Upper lobe of left lung (tissue), 6 donors: ENCODE measurements around the gene CCND1. TPM values are rescaled to one million over a fixed set of nuclear protein-coding genes. Genes with fewer than 3 reads are reported as not detected.

Experiments used
- ATAC-seq, 2 donors: fragments of 200-7000 bp; cut with Tn5 transposase; one replicate each; pipeline ENCODE4 v1.9.1; 2022; ENCODE audit warnings: mild to moderate bottlenecking in 2 of 2, moderate library complexity in 2 of 2; ENCODE audit not compliant: low FRiP score in 2 of 2
- DNase-seq, 2 donors: peaks; one replicate each; pipeline ENCODE4 v3.0.0-alpha.2; 2019 to 2020
- H3K27ac ChIP-seq, 4 donors: fragments of 200-600 bp; sonication (generic); one replicate each; pipeline ENCODE4 v1.5.1; 2016 to 2019
- H3K27me3 ChIP-seq, 4 donors: fragments of 200-600 bp; sonication (generic); one replicate each; pipeline ENCODE4 v1.5.1; 2017 to 2019
- H3K36me3 ChIP-seq, 4 donors: fragments of 200-600 bp; sonication (generic); one replicate each; pipeline ENCODE4 v1.5.1; 2016 to 2019
- H3K4me1 ChIP-seq, 4 donors: fragments of 200-600 bp; sonication (generic); one replicate each; pipeline ENCODE4 v1.5.1; 2018 to 2019
- H3K4me3 ChIP-seq, 4 donors: fragments of 200-600 bp; sonication (generic); one replicate each; pipeline ENCODE4 v1.5.1; 2017 to 2019; ENCODE audit warnings: mild to moderate bottlenecking in 2 of 4, moderate library complexity in 1 of 4
- H3K9me3 ChIP-seq, 4 donors: fragments of 200-600 bp; sonication (generic); one replicate each; pipeline ENCODE4 v1.5.1; 2018 to 2019
- CTCF ChIP-seq, 6 experiments: fragments of 450-650 bp in 4 of 6; fragments of 200-600 bp in 2 of 6; sonication (generic) in 2 of 6; IDR thresholded peaks; one replicate each; pipeline ENCODE4 v1.5.1; 2016 to 2019; ENCODE audit warnings: antibody characterized with exemption in 6 of 6
- EP300 ChIP-seq, 4 donors: sonication (generic); formaldehyde crosslinking; IDR thresholded peaks; one replicate each; pipeline ENCODE4 v1.5.1; 2017; ENCODE audit warnings: antibody characterized with exemption in 4 of 4, control low read depth in 2 of 4
- POLR2A ChIP-seq, 4 donors: fragments of 450-650 bp; IDR thresholded peaks; one replicate each; pipeline ENCODE4 v1.5.1; 2016 to 2017; ENCODE audit warnings: antibody characterized with exemption in 4 of 4, mild to moderate bottlenecking in 2 of 4
- POLR2AphosphoS5 ChIP-seq, 2 donors: sonication (generic); formaldehyde crosslinking; IDR thresholded peaks; one replicate each; pipeline ENCODE4 v1.5.1; 2017; ENCODE audit warnings: antibody characterized with exemption in 2 of 2
- WGBS, 2 donors: methylation state at CpG; one replicate each; pipeline ENCODE4 v1.1.5; 2017 to 2018; 5-methylcytosine and 5-hydroxymethylcytosine counted together
- total RNA-seq, 6 donors: library from RNA; depleted of rRNA in 4 of 6; stranded (reverse); fragments of >200 nt in 4 of 6; gene quantifications; one replicate each; pipeline versions ENCODE4 v1.1.0 to v1.2.1, GENCODE V29; 2016 to 2021
- donor health status: DM: no; HTN: no; CAD: no; lungs with moderate emphysema.
- donor health status: DM: no; HTN: yes; CAD: no; lungs with severe emphysema.

The CCND1 gene
- total RNA-seq, 6 donors from 2014 or later = 23.0 to 404 (median 237) TPM

DNA sequence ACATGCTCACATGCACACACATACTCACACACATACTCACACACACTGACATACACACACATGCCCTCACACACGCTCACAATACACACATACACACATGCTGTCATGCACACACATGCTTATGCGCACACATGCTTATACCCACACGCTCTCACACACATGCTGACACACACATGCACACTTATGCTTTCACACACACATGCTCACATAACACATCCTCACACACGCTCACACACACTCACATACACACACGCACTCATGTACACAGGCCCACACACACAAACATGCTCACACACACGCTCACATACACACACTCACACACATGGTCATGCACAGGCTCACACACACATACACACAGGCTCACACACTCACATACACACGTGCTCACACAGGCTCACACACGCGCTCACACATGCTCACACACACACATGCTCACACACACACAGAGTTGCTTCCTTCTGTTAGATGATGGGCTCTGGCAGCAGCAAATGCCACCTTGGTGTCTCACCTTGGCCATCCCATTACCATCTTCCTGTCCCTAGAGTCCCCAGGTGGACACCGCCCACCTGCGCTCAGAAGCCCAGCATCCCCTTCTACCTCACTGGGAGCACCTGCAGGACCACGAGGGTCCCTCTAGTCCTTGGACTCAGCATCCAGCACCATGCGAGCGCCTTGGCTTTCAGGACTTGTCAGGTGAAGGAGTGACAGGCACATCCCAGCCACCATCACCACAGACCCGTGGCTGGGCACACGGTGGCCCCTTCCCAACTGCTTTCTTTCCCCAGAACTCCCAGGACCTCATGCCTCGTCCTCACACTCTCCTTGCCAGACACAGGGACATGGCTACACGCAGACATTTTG, 44.9 kb upstream of the CCND1 start:
- no peak overlapping the region for H3K27ac ChIP-seq
- no peaks in the 10 kb centered on the region for H3K36me3 ChIP-seq
- no peak for TF ChIP-seq POLR2AphosphoS5 (IDR thresholded peaks at IDR 0.05)
- no peak for DNase-seq
- no peaks in the 10 kb centered on the region for H3K4me1 ChIP-seq
- H3K4me3 ChIP-seq = no peak overlapping the region
- H3K9me3 ChIP-seq = no peaks in the 10 kb centered on the region
- H3K27me3 ChIP-seq = no peaks in the 10 kb centered on the region
- no peak for ATAC-seq
- WGBS, 2 donors = 74% methylated on average over 14 to 18 of the region's 18 CpGs

GRCh38 chr11:69598147-69598546, 42.8 kb upstream of the CCND1 start:
- Histone ChIP-seq H3K36me3 (no peaks in the 10 kb centered on the region), H3K27ac (no peak overlapping the region), H3K4me3 (no peak overlapping the region), H3K4me1 (no peaks in the 10 kb centered on the region), H3K27me3 (no peaks in the 10 kb centered on the region), H3K9me3 (no peaks in the 10 kb centered on the region)
- 53 to 60% methylated on average over 4 to 5 of the region's 5 CpGs for WGBS, 2 donors
- no peak for ATAC-seq
- TF ChIP-seq POLR2AphosphoS5 (IDR thresholded peaks at IDR 0.05) = no peak
- no peak for TF ChIP-seq POLR2A (IDR thresholded peaks at IDR 0.05)
- TF ChIP-seq EP300 (IDR thresholded peaks at IDR 0.05) = no peak
- peak in 2 of 6 experiments; percentile 6 to 24 for TF ChIP-seq CTCF (IDR thresholded peaks at IDR 0.05)
- no peak for DNase-seq

DNA sequence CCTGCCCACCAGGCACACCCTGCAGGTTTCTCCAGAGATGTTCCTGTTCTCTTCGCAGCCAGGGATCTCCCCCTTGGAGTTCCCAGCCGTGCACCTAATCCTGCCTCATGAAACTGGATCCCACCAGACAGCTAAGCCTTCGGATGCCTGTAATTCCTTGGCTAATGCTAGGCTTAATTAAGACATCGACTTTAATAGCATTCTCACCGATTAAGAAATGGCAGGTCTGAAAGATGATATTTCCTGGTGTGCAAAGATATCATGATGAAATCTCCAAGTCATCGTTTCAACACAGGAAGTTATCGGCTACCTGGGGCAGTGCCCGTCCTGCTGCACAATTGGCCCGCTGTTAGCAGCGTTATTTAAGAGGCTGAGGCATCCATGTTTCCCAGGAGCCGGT, 41.5 kb upstream of the CCND1 start:
- H3K27me3 ChIP-seq = no peaks in the 10 kb centered on the region
- no peak overlapping the region for H3K27ac ChIP-seq
- 61% methylated on average over 11 of the region's 11 CpGs for WGBS, 2 donors
- no peak overlapping the region for H3K4me3 ChIP-seq
- TF ChIP-seq CTCF (IDR thresholded peaks at IDR 0.05) = no peak
- no peak for TF ChIP-seq POLR2A (IDR thresholded peaks at IDR 0.05)
- TF ChIP-seq POLR2AphosphoS5 (IDR thresholded peaks at IDR 0.05) = no peak
- TF ChIP-seq EP300 (IDR thresholded peaks at IDR 0.05) = no peak
- DNase-seq (no peak), ATAC-seq (no peak)
- H3K4me1 ChIP-seq = no peaks in the 10 kb centered on the region
- H3K9me3 ChIP-seq = no peaks in the 10 kb centered on the region
- H3K36me3 ChIP-seq = no peaks in the 10 kb centered on the region

- Histone ChIP-seq H3K27ac (no peak overlapping the region), H3K9me3 (no peaks in the 10 kb centered on the region), H3K4me1 (no peaks in the 10 kb centered on the region), H3K36me3 (no peaks in the 10 kb centered on the region), H3K27me3 (no peaks in the 10 kb centered on the region), H3K4me3 (no peak overlapping the region)
- WGBS, 2 donors = 92 to 94% methylated on average over 6 of the region's 6 CpGs
- ATAC-seq = no peak
- DNase-seq = no peak
- TF ChIP-seq POLR2A (IDR thresholded peaks at IDR 0.05) (no peak), CTCF (IDR thresholded peaks at IDR 0.05) (no peak), POLR2AphosphoS5 (IDR thresholded peaks at IDR 0.05) (no peak), EP300 (IDR thresholded peaks at IDR 0.05) (no peak)
Observed at GRCh38 chr11:69600001-69600400, 41.0 kb upstream of the CCND1 start.

DNA sequence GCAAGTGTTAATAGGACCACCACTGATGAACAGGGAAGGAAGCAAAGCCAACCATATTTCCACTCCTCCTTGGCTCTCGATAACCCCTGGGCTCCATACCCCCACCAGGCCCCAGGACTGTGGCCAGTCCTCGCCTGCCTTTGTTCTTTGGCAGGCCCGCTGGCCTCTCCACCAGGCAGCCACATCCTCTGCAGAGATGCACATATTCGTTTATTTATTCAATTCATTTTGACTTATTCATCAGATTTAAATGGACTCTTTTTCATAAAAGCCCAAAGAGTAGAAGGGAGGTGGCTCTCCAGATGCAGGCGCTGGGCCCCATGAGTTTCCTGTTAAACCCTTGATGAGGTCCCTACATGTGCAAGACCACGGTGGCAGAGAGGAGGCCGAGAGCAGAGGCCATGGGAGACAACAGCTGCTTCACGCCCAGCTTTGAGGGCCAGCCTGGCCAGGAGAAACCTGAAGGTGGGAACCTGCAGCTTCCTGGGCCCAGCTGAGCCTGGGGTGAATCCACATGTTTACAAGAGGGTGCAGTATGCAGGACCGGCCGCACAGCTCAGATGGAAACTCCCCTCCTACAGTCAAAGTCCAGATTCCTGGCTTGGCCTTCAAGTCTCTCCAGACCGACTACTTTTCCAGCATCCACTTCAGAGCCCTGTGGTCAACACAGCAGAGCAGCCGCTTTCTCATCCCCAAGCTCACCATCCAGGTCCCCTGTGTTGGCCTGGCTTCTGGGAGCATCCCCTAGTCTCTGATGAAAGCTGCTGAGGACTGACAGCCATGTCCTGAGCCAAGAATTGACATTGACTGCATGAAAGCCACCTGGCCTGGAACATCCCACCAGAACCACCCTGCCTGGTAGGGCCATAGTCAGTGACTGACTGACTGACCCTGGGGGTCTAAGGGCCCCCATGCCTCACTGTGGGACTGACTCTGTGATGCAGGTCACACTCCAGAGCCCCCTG, 39.7 kb upstream of the CCND1 start:
- no peak for ATAC-seq
- WGBS, 2 donors = 90 to 93% methylated on average over 8 to 12 of the region's 12 CpGs

More for the DNA sequence above, 39.7 kb upstream of the CCND1 start:
- H3K36me3 ChIP-seq = no peaks in the 10 kb centered on the region
- DNase-seq = no peak
- H3K27ac ChIP-seq = no peak overlapping the region
- no peaks in the 10 kb centered on the region for H3K27me3 ChIP-seq
- TF ChIP-seq CTCF (IDR thresholded peaks at IDR 0.05) (no peak), POLR2A (IDR thresholded peaks at IDR 0.05) (no peak), POLR2AphosphoS5 (IDR thresholded peaks at IDR 0.05) (no peak), EP300 (IDR thresholded peaks at IDR 0.05) (no peak)
- no peaks in the 10 kb centered on the region for H3K9me3 ChIP-seq
- no peaks in the 10 kb centered on the region for H3K4me1 ChIP-seq
- no peak overlapping the region for H3K4me3 ChIP-seq
